Prostate gland (tissue), 2 donors: ENCODE data around the gene B3GAT1.

Source experiments
- CTCF ChIP-seq, 4 experiments: fragments of 200-600 bp in 2 of 4; fragments of 450-650 bp in 2 of 4; sonication (generic) in 2 of 4; IDR thresholded peaks; 1 replicate in 3 of 4; 2 replicates in 1 of 4; pipeline ENCODE4 v1.5.1; 2016 to 2019; ENCODE audit warnings: antibody characterized with exemption in 4 of 4, mild to moderate bottlenecking in 2 of 4, moderate library complexity in 2 of 4
- POLR2A ChIP-seq: fragments of 450-650 bp; IDR thresholded peaks from one replicate; pipeline ENCODE4 v1.6.1; 2016; ENCODE audit warnings: antibody characterized with exemption, mild to moderate bottlenecking
- POLR2AphosphoS5 ChIP-seq: sonication (generic); formaldehyde crosslinking; IDR thresholded peaks from one replicate; pipeline ENCODE4 v1.6.1; 2017; ENCODE audit warnings: antibody characterized with exemption

- no peak for TF ChIP-seq CTCF (IDR thresholded peaks at IDR 0.05)
- no peak for TF ChIP-seq POLR2A
- TF ChIP-seq POLR2AphosphoS5, result no peak
Observed at GRCh38 chr11:134355136-134355535, 56.9 kb downstream of the B3GAT1 start.
